ENCODE measurements around the gene NLRP5. TPM values are rescaled to one million over a fixed set of nuclear protein-coding genes. Genes with fewer than 3 reads are reported as not detected.
"Not testable (repeated sequence)": the region's sequence is repeated elsewhere in the genome, so short reads cannot be mapped to it uniquely, and the experiment has no call there.

NLRP5 gene
- total RNA-seq: not detected

- Mint-ChIP-seq H3K4me3 (no peak within 1 kb of the TSS), H3K27me3 (no peaks in the 10 kb centered on the region), H3K36me3 (ENCODE audit: low read depth) (no peaks in the 10 kb centered on the region), H3K27ac (no peak within 1 kb of the TSS), H3K9me3 (peaks cover 23% of the 10 kb centered on the region), H3K4me1 (no peaks in the 10 kb centered on the region)
- no peak for DNase-seq
- POLR2A ChIA-PET: no interaction called here
- CTCF ChIA-PET: no interaction called here
These were observed at the start of gene NLRP5 for GRCh38 chr19:55986487-55986886. TSS of gene NLRP5 (plus strand) at chr19:55986775.

- Mint-ChIP-seq H3K4me3 (no peak overlapping the region), H3K36me3 (ENCODE audit: low read depth) (no peaks in the 10 kb centered on the region), H3K9me3 (peaks cover 28% of the 10 kb centered on the region), H3K4me1 (no peaks in the 10 kb centered on the region), H3K27ac (no peak overlapping the region), H3K27me3 (no peaks in the 10 kb centered on the region)
- ChIA-PET CTCF (interaction anchor here (0.6 kb wide), 1 partner anchor 10 kb away, joined by 3 read pairs; no protein-coding TSS in a partner anchor), POLR2A (interaction anchor here (0.6 kb wide), 1 partner anchor 100 kb away, joined by 3 read pairs; no protein-coding TSS in a partner anchor)
- no peak for DNase-seq
These were observed 47.4 kb upstream of the NLRP5 start for GRCh38 chr19:55939206-55939605.

DNA sequence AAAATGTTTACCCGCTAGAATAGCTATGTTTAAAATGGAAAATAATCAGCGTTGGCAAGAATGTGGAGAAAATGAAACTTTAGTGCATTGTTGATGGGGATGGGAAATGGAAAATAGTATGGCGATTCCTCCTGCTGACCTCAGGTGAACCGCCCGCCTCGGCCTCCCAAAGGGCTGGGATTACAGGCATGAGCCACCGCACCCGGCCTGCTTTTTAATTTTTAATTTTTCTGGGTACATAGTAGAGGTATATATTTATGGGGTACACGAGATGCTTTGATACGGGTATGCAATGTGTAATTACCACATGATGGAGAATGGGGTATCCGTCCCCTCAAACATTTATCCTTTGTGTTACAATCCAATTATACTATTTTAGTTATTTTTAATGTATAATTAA lies 46.3 kb upstream of the NLRP5 start:
- Mint-ChIP-seq H3K36me3 (ENCODE audit: low read depth) (no peaks in the 10 kb centered on the region), H3K4me1 (no peaks in the 10 kb centered on the region), H3K9me3 (peaks cover 22% of the 10 kb centered on the region), H3K4me3 (no peak overlapping the region), H3K27me3 (no peaks in the 10 kb centered on the region), H3K27ac (no peak overlapping the region)
- DNase-seq: no peak
- ChIA-PET CTCF (no interaction called here), POLR2A (no interaction called here)

DNA sequence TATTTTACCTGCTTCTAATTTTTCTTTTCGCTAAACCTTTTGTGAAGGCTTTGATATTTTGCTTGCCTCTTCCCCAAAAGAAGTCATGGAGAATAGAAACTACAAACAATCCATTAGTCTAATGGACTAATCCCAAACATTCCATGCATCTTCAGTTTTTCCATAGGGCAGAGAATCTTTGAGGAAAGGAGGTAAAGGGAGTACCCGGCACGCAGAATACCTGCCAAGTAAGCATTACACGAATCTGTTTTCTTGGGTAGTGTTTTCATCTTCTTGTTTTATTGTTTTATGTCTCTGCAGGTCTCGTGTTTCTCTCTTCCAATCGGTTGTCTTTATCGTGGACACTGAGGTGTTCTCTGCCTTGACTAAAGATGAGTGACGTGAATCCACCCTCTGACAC lies 39.0 kb upstream of the NLRP5 start, which contains the start of gene NLRP8:
Gene NLRP8, plus strand, starts transcription at position 301 of the 400 bp plus-strand sequence.
- H3K27me3 Mint-ChIP-seq: no peaks in the 10 kb centered on the region
- DNase-seq: no peak
- ChIA-PET POLR2A (no interaction called here), CTCF (interaction anchor here (0.9 kb wide), 1 partner anchor 407 kb away, joined by 3 read pairs; no protein-coding TSS in a partner anchor)
- H3K4me1 Mint-ChIP-seq: no peaks in the 10 kb centered on the region
- H3K27ac Mint-ChIP-seq: no peak within 1 kb of the TSS
- H3K9me3 Mint-ChIP-seq: peaks cover 25% of the 10 kb centered on the region
- no peaks in the 10 kb centered on the region for H3K36me3 Mint-ChIP-seq (ENCODE audit: low read depth)
- H3K4me3 Mint-ChIP-seq: no peak within 1 kb of the TSS

DNA sequence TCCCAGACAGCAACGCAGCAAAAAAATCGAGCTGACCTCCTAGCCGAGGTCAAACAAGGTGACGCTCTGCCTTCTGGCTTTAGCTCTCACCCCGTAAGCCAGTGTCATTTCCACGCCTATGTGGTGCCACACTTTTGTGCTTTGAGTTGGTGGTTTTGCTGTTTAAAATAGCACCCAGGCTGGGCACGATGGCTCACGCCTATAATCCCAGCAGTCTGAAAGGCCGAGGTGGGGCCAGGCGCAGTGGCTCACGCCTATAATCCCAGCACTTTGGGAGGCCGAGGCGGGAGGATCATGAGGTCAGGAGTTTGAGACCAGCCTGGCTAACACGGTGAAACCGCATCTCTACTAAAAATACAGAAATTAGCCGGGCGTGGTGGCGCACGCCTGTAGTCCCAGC lies 36.0 kb upstream of the NLRP5 start:
- peaks cover 27% of the 10 kb centered on the region for H3K9me3 Mint-ChIP-seq
- CTCF ChIA-PET; H3K27ac Mint-ChIP-seq; H3K36me3 Mint-ChIP-seq (ENCODE audit: low read depth); H3K4me1 Mint-ChIP-seq; H3K27me3 Mint-ChIP-seq; POLR2A ChIA-PET; DNase-seq; H3K4me3 Mint-ChIP-seq: not testable (repeated sequence)

- Mint-ChIP-seq H3K4me1 (no peaks in the 10 kb centered on the region), H3K36me3 (ENCODE audit: low read depth) (no peaks in the 10 kb centered on the region), H3K27ac (no peak overlapping the region), H3K27me3 (no peaks in the 10 kb centered on the region), H3K4me3 (no peak overlapping the region), H3K9me3 (peaks cover 24% of the 10 kb centered on the region)
- no peak for DNase-seq
- ChIA-PET CTCF (no interaction called here), POLR2A (no interaction called here)
These were observed 30.1 kb upstream of the NLRP5 start for GRCh38 chr19:55956431-55956830.

DNA sequence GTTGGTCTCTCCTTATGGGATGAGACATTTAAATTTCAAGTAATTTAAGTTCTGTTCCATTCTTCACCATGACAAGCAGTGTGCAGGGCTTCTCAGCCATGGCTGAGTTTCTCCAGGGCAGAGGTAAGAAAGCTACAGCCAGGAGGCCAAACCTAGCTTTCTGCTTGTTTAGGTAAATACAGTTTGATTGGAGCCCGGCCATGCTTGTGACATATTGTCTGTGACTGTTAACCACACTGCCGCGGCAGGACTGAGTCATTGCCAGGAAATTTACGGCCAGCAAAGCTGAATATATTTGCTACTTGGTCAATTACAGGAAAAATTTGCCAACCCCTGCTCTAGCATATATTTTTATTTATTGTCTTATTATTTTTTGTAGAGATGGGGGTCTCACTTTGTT lies 28.2 kb upstream of the NLRP5 start:
- H3K4me1 Mint-ChIP-seq: no peaks in the 10 kb centered on the region
- no peaks in the 10 kb centered on the region for H3K27me3 Mint-ChIP-seq
- H3K4me3 Mint-ChIP-seq: no peak overlapping the region
- H3K9me3 Mint-ChIP-seq: peaks cover 20% of the 10 kb centered on the region
- ChIA-PET CTCF (no interaction called here), POLR2A (no interaction called here)
- H3K36me3 Mint-ChIP-seq (ENCODE audit: low read depth): no peaks in the 10 kb centered on the region
- DNase-seq: no peak
- H3K27ac Mint-ChIP-seq: no peak overlapping the region

- Mint-ChIP-seq H3K27ac (no peak overlapping the region), H3K4me3 (no peak overlapping the region), H3K4me1 (no peaks in the 10 kb centered on the region), H3K27me3 (no peaks in the 10 kb centered on the region), H3K36me3 (ENCODE audit: low read depth) (no peaks in the 10 kb centered on the region), H3K9me3 (peaks cover 13% of the 10 kb centered on the region)
- POLR2A ChIA-PET: no interaction called here
- CTCF ChIA-PET: no interaction called here
- DNase-seq: no peak
These were observed 26.4 kb upstream of the NLRP5 start for GRCh38 chr19:55959996-55960675.

GRCh38 chr19:55962186-55962585 lies 24.4 kb upstream of the NLRP5 start:
- POLR2A ChIA-PET: no interaction called here
- H3K27me3 Mint-ChIP-seq: no peaks in the 10 kb centered on the region
- no peak overlapping the region for H3K4me3 Mint-ChIP-seq
- CTCF ChIA-PET: no interaction called here
- no peaks in the 10 kb centered on the region for H3K4me1 Mint-ChIP-seq
- H3K36me3 Mint-ChIP-seq (ENCODE audit: low read depth): no peaks in the 10 kb centered on the region
- no peak overlapping the region for H3K27ac Mint-ChIP-seq
- DNase-seq: no peak
- peaks cover 12% of the 10 kb centered on the region for H3K9me3 Mint-ChIP-seq

DNA sequence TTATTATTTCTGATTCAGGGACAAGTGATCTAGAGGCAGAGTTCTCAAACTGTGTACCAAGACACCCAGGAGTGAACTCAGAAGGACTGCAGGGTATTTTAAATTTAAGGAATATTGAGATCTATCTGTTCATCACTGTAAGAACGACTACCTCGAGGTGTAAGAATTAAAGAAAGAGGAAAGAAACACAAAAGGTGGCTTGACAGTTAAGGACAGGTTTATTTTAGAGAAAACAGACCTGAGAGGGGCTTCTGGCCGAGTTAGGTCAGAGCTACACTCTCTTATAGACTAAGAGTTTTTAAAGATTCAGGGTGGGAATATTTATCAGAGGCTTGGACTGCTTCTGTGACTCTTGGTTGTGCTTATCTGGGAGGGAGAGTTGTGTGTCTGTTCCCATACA lies 12.6 kb upstream of the NLRP5 start:
- Mint-ChIP-seq H3K4me1 (no peaks in the 10 kb centered on the region), H3K9me3 (peaks cover 40% of the 10 kb centered on the region), H3K4me3 (no peak overlapping the region), H3K27ac (no peak overlapping the region), H3K27me3 (no peaks in the 10 kb centered on the region), H3K36me3 (ENCODE audit: low read depth) (no peaks in the 10 kb centered on the region)
- CTCF ChIA-PET: no interaction called here
- POLR2A ChIA-PET: no interaction called here
- DNase-seq: no peak

DNA sequence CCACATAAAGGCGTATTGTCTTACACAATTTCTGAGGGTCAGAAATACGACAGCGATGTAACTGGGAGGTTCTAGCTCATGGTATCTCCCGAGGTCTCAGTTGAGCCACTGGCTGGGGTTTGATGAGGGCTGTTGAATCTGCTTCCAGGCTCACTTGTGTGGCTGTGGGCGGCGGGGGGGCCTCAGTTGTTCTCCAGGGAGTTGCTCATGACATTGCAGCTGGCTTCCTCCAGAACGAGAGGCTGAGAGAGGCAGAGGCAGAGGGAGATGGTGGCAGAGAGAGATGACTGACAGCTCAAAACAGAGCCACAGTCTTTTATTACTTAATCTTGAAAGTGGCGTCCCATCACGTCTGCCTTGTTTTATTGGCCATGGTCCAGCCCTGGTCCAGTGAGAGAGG lies 6.2 kb upstream of the NLRP5 start:
- H3K27me3 Mint-ChIP-seq: no peaks in the 10 kb centered on the region
- ChIA-PET CTCF (no interaction called here), POLR2A (no interaction called here)
- no peak overlapping the region for H3K4me3 Mint-ChIP-seq
- H3K27ac Mint-ChIP-seq: no peak overlapping the region
- no peak for DNase-seq
- H3K4me1 Mint-ChIP-seq: no peaks in the 10 kb centered on the region
- H3K36me3 Mint-ChIP-seq (ENCODE audit: low read depth): no peaks in the 10 kb centered on the region
- peaks cover 19% of the 10 kb centered on the region for H3K9me3 Mint-ChIP-seq

GRCh38 chr19:55985254-55985653 lies 1.3 kb upstream of the NLRP5 start:
- no peaks in the 10 kb centered on the region for H3K27me3 Mint-ChIP-seq
- H3K36me3 Mint-ChIP-seq (ENCODE audit: low read depth): no peaks in the 10 kb centered on the region
- H3K9me3 Mint-ChIP-seq: peaks cover 18% of the 10 kb centered on the region
- no peaks in the 10 kb centered on the region for H3K4me1 Mint-ChIP-seq
- CTCF ChIA-PET: no interaction called here
- no peak for DNase-seq
- H3K4me3 Mint-ChIP-seq: no peak overlapping the region
- POLR2A ChIA-PET: no interaction called here
- no peak overlapping the region for H3K27ac Mint-ChIP-seq

DNA sequence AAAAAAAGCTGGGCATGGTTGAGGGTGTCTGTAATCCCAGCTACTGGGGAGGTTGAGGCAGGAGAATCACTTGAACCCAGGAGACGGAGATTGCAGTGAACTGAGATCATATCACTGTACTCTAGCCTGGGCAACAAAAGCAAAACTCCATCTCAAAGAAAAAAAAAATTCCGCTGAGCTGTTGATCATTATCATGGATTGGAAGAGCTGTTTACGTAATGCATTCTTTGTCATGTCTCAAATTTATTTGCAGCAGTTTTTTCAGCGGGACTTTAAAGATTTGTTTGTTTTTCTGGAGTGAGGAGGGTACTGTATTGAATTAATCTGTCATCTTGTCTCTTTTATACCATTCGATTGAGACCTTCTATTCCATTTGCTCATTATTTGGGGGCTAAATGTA lies 4.3 kb downstream of the NLRP5 start:
- no peak for DNase-seq
- Mint-ChIP-seq H3K27me3 (no peaks in the 10 kb centered on the region), H3K4me1 (no peaks in the 10 kb centered on the region), H3K9me3 (peaks cover 36% of the 10 kb centered on the region), H3K27ac (no peak overlapping the region), H3K4me3 (no peak overlapping the region), H3K36me3 (ENCODE audit: low read depth) (no peaks in the 10 kb centered on the region)
- CTCF ChIA-PET: interaction anchor here (1.5 kb wide), 1 partner anchor 15 kb away, joined by 3 read pairs; no protein-coding TSS in a partner anchor
- POLR2A ChIA-PET: no interaction called here

DNA sequence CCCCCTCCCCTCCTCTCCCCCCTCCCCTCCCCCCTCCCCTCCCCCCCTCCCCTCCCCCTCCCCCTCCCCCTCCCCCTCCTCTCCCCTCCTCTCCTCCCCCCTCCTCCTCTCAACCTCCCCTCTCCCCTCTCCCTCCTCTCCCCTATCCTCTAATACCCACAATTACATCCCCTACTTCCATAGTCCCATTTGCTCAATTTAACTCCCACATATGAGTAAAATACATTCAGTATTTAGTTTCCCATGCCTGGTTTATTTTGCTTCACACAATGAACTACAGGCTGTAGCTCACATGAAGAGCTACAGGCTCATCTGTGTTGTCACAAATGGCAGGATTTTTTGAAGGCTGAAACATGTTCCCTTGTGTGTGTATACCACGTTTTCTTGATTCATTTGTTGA lies 6.9 kb downstream of the NLRP5 start:
- no peak overlapping the region for H3K4me3 Mint-ChIP-seq
- POLR2A ChIA-PET: no interaction called here

More for the DNA sequence above, 6.9 kb downstream of the NLRP5 start:
- CTCF ChIA-PET: no interaction called here
- no peaks in the 10 kb centered on the region for H3K4me1 Mint-ChIP-seq
- no peak for DNase-seq
- H3K27ac Mint-ChIP-seq: no peak overlapping the region
- no peaks in the 10 kb centered on the region for H3K27me3 Mint-ChIP-seq
- peaks cover 41% of the 10 kb centered on the region for H3K9me3 Mint-ChIP-seq
- H3K36me3 Mint-ChIP-seq (ENCODE audit: low read depth): no peaks in the 10 kb centered on the region
